Measurements from ENCODE around the gene CFAP300.

CFAP300 gene

DNA sequence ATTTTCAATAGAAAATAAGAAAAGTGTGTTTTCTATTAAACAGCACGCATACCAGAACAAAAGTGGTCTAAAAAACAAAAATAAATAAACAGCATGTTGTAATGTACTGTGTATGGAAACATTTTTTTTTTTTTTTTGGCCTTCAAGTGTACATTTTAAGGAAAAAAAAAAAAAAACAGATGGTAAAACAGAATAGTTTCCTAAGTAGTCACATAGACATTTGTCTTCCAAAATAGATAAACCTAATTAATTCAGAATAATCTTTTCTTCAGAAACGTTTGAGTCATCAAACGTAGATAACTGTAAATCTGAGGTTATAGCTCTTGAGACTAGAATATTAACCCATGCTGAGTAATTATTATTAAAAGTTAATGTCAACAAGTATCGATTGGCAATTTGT lies 396 bp upstream of the CFAP300 start:
- H3K4me3 ChIP-seq (ENCODE audit: low read depth, low read length), result peak overlapping the region; percentile 74
- peak; percentile 13 for DNase-seq (ENCODE audit: low read depth)
- TF ChIP-seq, protein P1, sequence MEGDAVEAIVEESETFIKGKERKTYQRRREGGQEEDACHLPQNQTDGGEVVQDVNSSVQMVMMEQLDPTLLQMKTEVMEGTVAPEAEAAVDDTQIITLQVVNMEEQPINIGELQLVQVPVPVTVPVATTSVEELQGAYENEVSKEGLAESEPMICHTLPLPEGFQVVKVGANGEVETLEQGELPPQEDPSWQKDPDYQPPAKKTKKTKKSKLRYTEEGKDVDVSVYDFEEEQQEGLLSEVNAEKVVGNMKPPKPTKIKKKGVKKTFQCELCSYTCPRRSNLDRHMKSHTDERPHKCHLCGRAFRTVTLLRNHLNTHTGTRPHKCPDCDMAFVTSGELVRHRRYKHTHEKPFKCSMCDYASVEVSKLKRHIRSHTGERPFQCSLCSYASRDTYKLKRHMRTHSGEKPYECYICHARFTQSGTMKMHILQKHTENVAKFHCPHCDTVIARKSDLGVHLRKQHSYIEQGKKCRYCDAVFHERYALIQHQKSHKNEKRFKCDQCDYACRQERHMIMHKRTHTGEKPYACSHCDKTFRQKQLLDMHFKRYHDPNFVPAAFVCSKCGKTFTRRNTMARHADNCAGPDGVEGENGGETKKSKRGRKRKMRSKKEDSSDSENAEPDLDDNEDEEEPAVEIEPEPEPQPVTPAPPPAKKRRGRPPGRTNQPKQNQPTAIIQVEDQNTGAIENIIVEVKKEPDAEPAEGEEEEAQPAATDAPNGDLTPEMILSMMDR (conservative IDR thresholded peaks at IDR 0.05; ENCODE audit: low read depth, low read length), result no peak

DNA sequence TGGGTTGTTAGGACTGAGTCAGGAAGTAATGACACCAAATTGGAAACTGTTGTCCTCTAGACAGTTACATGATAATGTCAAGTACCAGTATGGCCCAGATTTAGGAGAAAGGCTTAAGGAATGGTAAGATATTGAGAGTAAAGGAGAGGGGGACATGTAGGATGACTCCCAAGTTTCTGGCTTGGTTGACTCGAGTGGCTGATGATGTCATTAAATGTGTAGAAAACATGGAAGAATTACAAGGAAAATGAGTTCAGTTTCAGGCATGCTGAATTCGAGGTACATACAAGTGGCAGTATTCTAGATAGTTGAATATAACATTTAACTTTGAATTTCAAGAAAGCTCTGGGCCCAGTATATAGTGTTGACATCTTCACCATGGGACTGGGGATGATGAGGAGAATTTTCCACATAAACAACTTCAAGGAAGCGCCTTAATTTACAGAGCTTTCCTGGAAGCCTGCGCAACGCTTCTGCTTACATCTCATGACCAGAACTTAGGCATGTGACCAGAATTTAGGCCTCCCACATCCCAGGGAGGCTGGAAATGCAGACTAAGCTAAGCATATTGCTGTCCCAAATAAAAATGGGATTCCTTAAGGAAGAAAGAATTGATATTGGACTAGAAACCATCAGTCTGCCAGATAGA lies 3.8 kb downstream of the CFAP300 start:
- no peak for DNase-seq (ENCODE audit: low read depth)
- TF ChIP-seq, protein P1 (conservative IDR thresholded peaks at IDR 0.05; ENCODE audit: low read depth, low read length), result no peak
- H3K4me3 ChIP-seq (ENCODE audit: low read depth, low read length), result no peak overlapping the region

DNA sequence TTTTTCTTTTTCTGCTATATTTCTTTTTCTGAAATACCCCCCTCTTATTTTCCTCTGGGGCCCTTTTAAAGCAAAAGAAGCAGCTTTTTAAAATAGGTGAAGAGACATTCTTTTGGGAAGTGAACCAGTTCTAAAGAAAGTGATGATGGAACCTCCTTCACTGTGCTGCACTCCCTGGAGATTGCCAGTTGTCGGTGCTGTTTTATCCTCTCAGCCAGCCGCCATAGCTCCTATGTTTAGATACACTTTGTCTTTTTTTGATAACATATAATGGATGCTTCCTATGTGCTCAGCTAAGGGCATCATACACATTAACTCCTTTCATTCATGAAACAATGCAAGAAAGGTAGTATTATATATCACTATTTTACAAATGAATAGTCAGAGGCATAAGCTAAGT lies 14.0 kb downstream of the CFAP300 start:
- TF ChIP-seq, protein P1 (conservative IDR thresholded peaks at IDR 0.05; ENCODE audit: low read depth, low read length), result peak; percentile 74
- H3K4me3 ChIP-seq (ENCODE audit: low read depth, low read length), result no peak overlapping the region
- DNase-seq (ENCODE audit: low read depth), result peak; percentile 64

DNA sequence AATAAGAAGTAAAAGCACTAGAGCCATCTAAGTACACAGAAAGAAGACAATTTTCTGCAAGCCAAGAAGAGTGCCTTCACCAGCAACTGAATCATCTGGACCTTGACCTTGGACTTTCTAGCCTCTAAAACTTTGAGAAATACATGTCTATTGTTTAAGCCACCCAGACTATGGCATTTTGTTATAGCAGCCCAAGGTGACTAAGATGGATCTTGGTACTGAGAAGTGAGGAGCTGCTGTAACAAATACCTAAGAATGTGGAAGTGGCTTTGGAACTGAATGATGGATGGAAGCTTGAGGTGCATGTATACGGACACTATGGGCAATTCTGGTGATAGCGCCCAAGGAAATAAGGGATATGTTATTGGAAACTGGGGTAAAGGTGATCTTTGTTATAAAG lies 14.9 kb downstream of the CFAP300 start:
- no peak for DNase-seq (ENCODE audit: low read depth)
- H3K4me3 ChIP-seq (ENCODE audit: low read depth, low read length), result no peak overlapping the region
- TF ChIP-seq, protein P1 (conservative IDR thresholded peaks at IDR 0.05; ENCODE audit: low read depth, low read length), result no peak

DNA sequence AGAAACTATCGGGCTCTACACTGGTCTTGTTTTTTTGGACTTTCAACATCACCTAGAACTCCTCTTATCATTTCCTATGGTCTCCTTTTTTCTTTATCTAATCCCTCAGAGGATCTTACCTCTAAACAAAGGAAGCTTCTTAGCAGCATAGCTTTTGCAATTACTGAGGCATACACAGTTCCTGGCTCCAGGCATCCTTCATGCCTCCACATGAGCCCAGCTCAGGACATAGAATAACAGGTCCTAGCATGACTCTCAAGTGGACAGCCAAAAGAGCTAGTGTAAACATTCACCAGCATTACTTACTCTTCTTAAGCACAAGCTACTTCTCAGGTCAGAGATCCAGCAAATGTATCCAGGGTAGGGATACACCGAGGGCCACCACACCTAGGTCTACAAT lies 17.1 kb downstream of the CFAP300 start:
- H3K4me3 ChIP-seq (ENCODE audit: low read depth, low read length), result no peak overlapping the region
- TF ChIP-seq, protein P1 (conservative IDR thresholded peaks at IDR 0.05; ENCODE audit: low read depth, low read length), result no peak
- no peak for DNase-seq (ENCODE audit: low read depth)

DNA sequence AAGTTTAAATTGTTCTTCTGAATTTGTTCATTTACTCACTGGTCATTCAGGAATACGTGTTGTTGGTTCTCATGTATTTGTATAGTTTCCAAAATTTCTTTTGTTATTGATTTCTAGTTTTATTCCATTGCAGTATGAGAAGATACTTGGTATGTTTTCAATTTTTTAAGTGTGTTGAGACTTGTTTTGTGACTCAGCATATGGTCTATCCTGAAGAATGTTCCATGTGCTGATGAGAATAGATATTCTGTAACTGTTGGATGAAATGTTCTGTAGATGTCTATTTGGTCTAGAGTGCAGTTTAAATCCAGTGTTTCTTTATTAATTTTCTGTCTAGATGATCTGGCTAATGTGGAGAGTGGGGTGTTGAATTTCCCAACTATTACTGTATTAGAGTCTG lies 23.5 kb downstream of the CFAP300 start:
- no peak for DNase-seq (ENCODE audit: low read depth)
- TF ChIP-seq, protein P1 (conservative IDR thresholded peaks at IDR 0.05; ENCODE audit: low read depth, low read length), result no peak

More for the DNA sequence above, 23.5 kb downstream of the CFAP300 start:
- no peak overlapping the region for H3K4me3 ChIP-seq (ENCODE audit: low read depth, low read length)
